Activated effector memory CD4-positive, alpha-beta T cell treated with anti-CD3 and anti-CD28 coated beads, Interleukin-2, amount 50 U/mL, for 16 hours (primary cell): ENCODE measurements around the gene IL21R.

Experiments
- DNase-seq: peaks from one replicate; pipeline ENCODE4 v3.0.0-alpha.2; 2020

IL21R gene

GRCh38 chr16:27465483-27465879, 63.5 kb downstream of the IL21R start:
- DNase-seq, result no peak

GRCh38 chr16:27468941-27469531, 67.1 kb downstream of the IL21R start:
- no peak for DNase-seq

- no peak for DNase-seq
Measured at GRCh38 chr16:27470567-27471431, 68.8 kb downstream of the IL21R start.

GRCh38 chr16:27471661-27472060, 69.7 kb downstream of the IL21R start:
- DNase-seq, result no peak

GRCh38 chr16:27472091-27473020, 70.4 kb downstream of the IL21R start:
- DNase-seq, result no peak

- no peak for DNase-seq
Measured at GRCh38 chr16:27473101-27473900, 71.3 kb downstream of the IL21R start.

GRCh38 chr16:27474041-27474440, 72.1 kb downstream of the IL21R start:
- no peak for DNase-seq

- DNase-seq, result no peak
Measured at GRCh38 chr16:27474921-27475320, 72.9 kb downstream of the IL21R start.

GRCh38 chr16:27475561-27475960, 73.6 kb downstream of the IL21R start:
- DNase-seq, result no peak

- no peak for DNase-seq
Measured at GRCh38 chr16:27476240-27476639, 74.3 kb downstream of the IL21R start.

GRCh38 chr16:27480761-27481160, 78.8 kb downstream of the IL21R start:
- DNase-seq, result no peak

- no peak for DNase-seq
Measured at GRCh38 chr16:27481282-27481934, 79.4 kb downstream of the IL21R start.

- DNase-seq, result no peak
Measured at GRCh38 chr16:27482397-27483087, 80.6 kb downstream of the IL21R start.

GRCh38 chr16:27483088-27483437, 81.1 kb downstream of the IL21R start:
- no peak for DNase-seq

GRCh38 chr16:27483624-27484023, 81.7 kb downstream of the IL21R start:
- DNase-seq, result no peak

- no peak for DNase-seq
Measured at GRCh38 chr16:27485126-27485525, 83.2 kb downstream of the IL21R start.

GRCh38 chr16:27485811-27486210, 83.8 kb downstream of the IL21R start:
- no peak for DNase-seq

GRCh38 chr16:27486344-27486743, 84.4 kb downstream of the IL21R start:
- no peak for DNase-seq

- no peak for DNase-seq
Measured at GRCh38 chr16:27486760-27487159, 84.8 kb downstream of the IL21R start.

- no peak for DNase-seq
Measured at GRCh38 chr16:27489421-27489820, 87.4 kb downstream of the IL21R start.

GRCh38 chr16:27489906-27490305, 87.9 kb downstream of the IL21R start:
- DNase-seq, result no peak
